ENCODE results near the gene ARHGAP1.

DNA sequence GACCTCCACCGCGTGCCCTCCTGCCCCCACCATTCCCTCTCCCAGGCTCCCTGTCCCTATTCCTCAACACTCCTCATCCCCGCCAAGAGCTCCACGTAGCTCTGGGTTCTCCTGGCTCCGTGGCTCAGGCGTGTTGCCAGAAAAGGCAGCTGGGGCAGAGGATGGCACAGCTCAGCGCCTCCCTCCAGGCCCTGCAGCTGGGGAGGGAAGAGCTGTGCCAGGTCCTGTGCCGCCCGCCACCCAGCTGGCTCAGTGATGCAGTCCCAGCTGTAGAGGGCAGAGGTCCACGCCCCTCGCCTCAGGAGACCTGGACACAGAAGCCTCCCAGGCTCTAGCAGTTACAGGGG, 4.2 kb downstream of the ARHGAP1 start:
- TF ChIP-seq EZH2phosphoT487 (IDR thresholded peaks at IDR 0.05; ENCODE audit: insufficient read depth, low read depth), result no peak
- no peak for TF ChIP-seq EZH2 (IDR thresholded peaks at IDR 0.05; ENCODE audit: insufficient read depth, poor library complexity, severe bottlenecking)

All from GM23248 (cell line).